Caco-2 (cell line): ENCODE data around the gene PAQR3. TPM values are rescaled to one million over a fixed set of nuclear protein-coding genes. Genes with fewer than 3 reads are reported as not detected.

ENCODE experiments used
- BruUV-seq: library from RNA; stranded (reverse); fragments of 400-500 nt; replicated peaks from 2 replicates; lab custom pipeline; 2021; lab: Mats Ljungman, UMichigan
- CTCF ChIA-PET: fragments of 300-600 bp; sonication (Branson Sonifier 250); formaldehyde crosslinking; loops from one replicate; lab custom pipeline; 2022; ENCODE audit warnings: antibody characterized with exemption; lab: Charles Lee
- POLR2A ChIA-PET: fragments of 300-600 bp; sonication (Branson Sonifier 250); formaldehyde crosslinking; loops from one replicate; lab custom pipeline; 2022; ENCODE audit warnings: antibody characterized with exemption; lab: Charles Lee
- DNase-seq, 2 experiments: peaks; one replicate each; pipeline versions ENCODE4 v3.0.0 to v3.0.0-alpha.2; 2020 to 2022
- H3K27me3 ChIP-seq: replicated peaks from 2 replicates; pipeline ENCODE4 v1.6.0; 2011; ENCODE audit warnings: low read length; ENCODE audit not compliant: control insufficient read depth, insufficient read depth
- H3K36me3 ChIP-seq: 2 replicates; pipeline ENCODE4 v1.5.1; 2011; ENCODE audit warnings: low read length; ENCODE audit not compliant: control insufficient read depth, insufficient read depth
- H3K4me1 ChIP-seq: fragments of 250-450 bp; sonication (Bioruptor Pico); 2 replicates; pipeline ENCODE4 v1.5.1; 2020; ENCODE audit warnings: mild to moderate bottlenecking
- H3K4me3 ChIP-seq: 2 replicates; pipeline ENCODE4 v1.5.1; 2011; ENCODE audit warnings: low read depth, mild to moderate bottlenecking, control low read depth, low read length
- H3K9me3 ChIP-seq: fragments of 250-450 bp; sonication (Bioruptor Pico); 2 replicates; pipeline ENCODE4 v1.5.1; 2020; ENCODE audit warnings: mild to moderate bottlenecking, moderate library complexity
- H3K27ac Mint-ChIP-seq: one replicate; pipeline ENCODE4 v1.8.0; 2022; ENCODE audit warnings: mixed read lengths; ENCODE audit not compliant: unreplicated experiment
- H3K27me3 Mint-ChIP-seq: one replicate; pipeline ENCODE4 v1.8.0; 2022; ENCODE audit warnings: mixed read lengths; ENCODE audit not compliant: insufficient read depth, unreplicated experiment
- H3K36me3 Mint-ChIP-seq: one replicate; pipeline ENCODE4 v1.8.0; 2022; ENCODE audit warnings: mild to moderate bottlenecking, mixed read lengths; ENCODE audit not compliant: insufficient read depth, unreplicated experiment
- H3K4me1 Mint-ChIP-seq: one replicate; pipeline ENCODE4 v1.8.0; 2022; ENCODE audit warnings: low read depth, mixed read lengths; ENCODE audit not compliant: unreplicated experiment
- H3K4me3 Mint-ChIP-seq: one replicate; pipeline ENCODE4 v1.8.0; 2022; ENCODE audit warnings: mild to moderate bottlenecking, moderate library complexity, mixed read lengths; ENCODE audit not compliant: unreplicated experiment
- H3K9me3 Mint-ChIP-seq: one replicate; pipeline ENCODE4 v1.8.0; 2022; ENCODE audit warnings: mixed read lengths; ENCODE audit not compliant: unreplicated experiment
- intact Hi-C: fragments of 100-400 bp; cut with micrococcal nuclease; formaldehyde crosslinking; loops from one replicate; pipeline ENCODE4 v1.10.0; 2022; ENCODE audit not compliant: unreplicated experiment
- total RNA-seq: library from RNA; stranded (reverse); gene quantifications from 2 replicates; pipeline ENCODE4 v1.2.3, GENCODE V29; 2022
- TF ChIP-seq, protein P1 (sequence below), 2 experiments: fragments of 200-600 bp in 1 of 2; IDR thresholded peaks; 1 replicate in 1 of 2; 2 replicates in 1 of 2; pipeline versions ENCODE4 v1.5.1 to v1.8.0; 2011 to 2022; ENCODE audit warnings: antibody characterized with exemption in 1 of 2, control low read depth in 1 of 2, inconsistent platforms in 1 of 2, low read depth in 1 of 2, low read length in 1 of 2, mild to moderate bottlenecking in 1 of 2, moderate library complexity in 1 of 2; ENCODE audit not compliant: insufficient read depth in 1 of 2, severe bottlenecking in 1 of 2, unreplicated experiment in 1 of 2

Gene PAQR3
- total RNA-seq, 1 experiment from 2014 or later, result 13.3 TPM

GRCh38 chr4:78937837-78938236, 1.4 kb downstream of the PAQR3 start:
- H3K27me3 ChIP-seq, result no peaks in the 10 kb centered on the region
- peaks cover under 1% of the 10 kb centered on the region for H3K27me3 Mint-ChIP-seq
- no peaks in the 10 kb centered on the region for H3K4me1 Mint-ChIP-seq
- no peaks in the 10 kb centered on the region for H3K36me3 ChIP-seq
- intact Hi-C loops, result loop anchor here (10.0 kb wide), 1 partner anchor 973 kb away; no protein-coding TSS in a partner anchor
- no peak overlapping the region for H3K27ac Mint-ChIP-seq
- no peak overlapping the region for H3K4me3 Mint-ChIP-seq
- H3K4me3 ChIP-seq, result no peak overlapping the region
- no peak for DNase-seq
- H3K4me1 ChIP-seq, result peaks cover 17% of the 10 kb centered on the region; the same call in 1 of the 2 replicates
- no TSS peak for BruUV-seq
- TF ChIP-seq, protein P1, sequence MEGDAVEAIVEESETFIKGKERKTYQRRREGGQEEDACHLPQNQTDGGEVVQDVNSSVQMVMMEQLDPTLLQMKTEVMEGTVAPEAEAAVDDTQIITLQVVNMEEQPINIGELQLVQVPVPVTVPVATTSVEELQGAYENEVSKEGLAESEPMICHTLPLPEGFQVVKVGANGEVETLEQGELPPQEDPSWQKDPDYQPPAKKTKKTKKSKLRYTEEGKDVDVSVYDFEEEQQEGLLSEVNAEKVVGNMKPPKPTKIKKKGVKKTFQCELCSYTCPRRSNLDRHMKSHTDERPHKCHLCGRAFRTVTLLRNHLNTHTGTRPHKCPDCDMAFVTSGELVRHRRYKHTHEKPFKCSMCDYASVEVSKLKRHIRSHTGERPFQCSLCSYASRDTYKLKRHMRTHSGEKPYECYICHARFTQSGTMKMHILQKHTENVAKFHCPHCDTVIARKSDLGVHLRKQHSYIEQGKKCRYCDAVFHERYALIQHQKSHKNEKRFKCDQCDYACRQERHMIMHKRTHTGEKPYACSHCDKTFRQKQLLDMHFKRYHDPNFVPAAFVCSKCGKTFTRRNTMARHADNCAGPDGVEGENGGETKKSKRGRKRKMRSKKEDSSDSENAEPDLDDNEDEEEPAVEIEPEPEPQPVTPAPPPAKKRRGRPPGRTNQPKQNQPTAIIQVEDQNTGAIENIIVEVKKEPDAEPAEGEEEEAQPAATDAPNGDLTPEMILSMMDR (IDR thresholded peaks at IDR 0.05; ENCODE audit: insufficient read depth in 1 of 2, low read depth in 1 of 2, low read length in 1 of 2, severe bottlenecking in 1 of 2, unreplicated experiment in 1 of 2), result no peak
- H3K9me3 Mint-ChIP-seq, result no peaks in the 10 kb centered on the region
- CTCF ChIA-PET, result no interaction called here
- H3K36me3 Mint-ChIP-seq, result peaks cover 6% of the 10 kb centered on the region
- POLR2A ChIA-PET, result no interaction called here
- no peaks in the 10 kb centered on the region for H3K9me3 ChIP-seq

DNA sequence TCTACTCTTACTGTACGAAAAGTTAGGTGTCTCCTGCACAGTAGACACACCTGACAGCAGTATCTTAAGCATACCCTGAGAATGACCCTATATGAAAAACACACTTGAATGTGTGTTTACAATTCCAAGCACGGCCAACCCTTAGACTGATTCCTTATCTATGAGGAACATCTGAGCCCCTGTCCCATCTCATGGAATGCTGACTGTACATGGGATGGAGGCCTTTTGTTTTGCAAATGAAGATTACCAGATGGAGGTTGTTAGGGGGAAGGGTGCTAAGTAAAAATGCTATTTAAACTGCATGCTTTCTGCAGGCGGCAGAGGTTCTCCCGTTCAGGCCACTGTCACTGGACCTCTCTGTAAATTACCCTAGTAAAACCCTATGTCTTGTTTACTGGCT, 2.2 kb downstream of the PAQR3 start:
- no peaks in the 10 kb centered on the region for H3K9me3 Mint-ChIP-seq
- no peaks in the 10 kb centered on the region for H3K27me3 Mint-ChIP-seq
- BruUV-seq, result no TSS peak
- Histone ChIP-seq H3K4me1 (peaks cover 17% of the 10 kb centered on the region; the same call in 1 of the 2 replicates), H3K4me3 (no peak overlapping the region), H3K36me3 (no peaks in the 10 kb centered on the region), H3K27me3 (no peaks in the 10 kb centered on the region), H3K9me3 (no peaks in the 10 kb centered on the region)
- H3K4me1 Mint-ChIP-seq, result no peaks in the 10 kb centered on the region
- TF ChIP-seq, protein P1 (IDR thresholded peaks at IDR 0.05; ENCODE audit: insufficient read depth in 1 of 2, low read depth in 1 of 2, low read length in 1 of 2, severe bottlenecking in 1 of 2, unreplicated experiment in 1 of 2), result no peak
- H3K27ac Mint-ChIP-seq, result no peak overlapping the region
- no peak for DNase-seq
- intact Hi-C loops, result loop anchor here (10.0 kb wide), 1 partner anchor 972 kb away; no protein-coding TSS in a partner anchor
- peaks cover 6% of the 10 kb centered on the region for H3K36me3 Mint-ChIP-seq
- no peak overlapping the region for H3K4me3 Mint-ChIP-seq
- CTCF ChIA-PET, result no interaction called here
- POLR2A ChIA-PET, result no interaction called here

GRCh38 chr4:78930016-78930629, 9.1 kb downstream of the PAQR3 start:
- H3K4me3 Mint-ChIP-seq, result no peak overlapping the region
- Histone ChIP-seq H3K27me3 (no peaks in the 10 kb centered on the region), H3K36me3 (no peaks in the 10 kb centered on the region), H3K4me3 (no peak overlapping the region), H3K9me3 (no peaks in the 10 kb centered on the region), H3K4me1 (no peaks in the 10 kb centered on the region)
- H3K27ac Mint-ChIP-seq, result no peak overlapping the region
- no TSS peak for BruUV-seq
- H3K27me3 Mint-ChIP-seq, result no peaks in the 10 kb centered on the region
- intact Hi-C loops, result loop anchor here (10.0 kb wide), 1 partner anchor 965 kb away; no protein-coding TSS in a partner anchor
- peaks cover 9% of the 10 kb centered on the region for H3K36me3 Mint-ChIP-seq
- H3K4me1 Mint-ChIP-seq, result no peaks in the 10 kb centered on the region
- POLR2A ChIA-PET, result no interaction called here
- CTCF ChIA-PET, result no interaction called here
- TF ChIP-seq, protein P1 (IDR thresholded peaks at IDR 0.05; ENCODE audit: insufficient read depth in 1 of 2, low read depth in 1 of 2, low read length in 1 of 2, severe bottlenecking in 1 of 2, unreplicated experiment in 1 of 2), result no peak
- no peaks in the 10 kb centered on the region for H3K9me3 Mint-ChIP-seq
- DNase-seq, result no peak
